ENCODE measurements around the gene BNIP3. TPM values are rescaled to one million over a fixed set of nuclear protein-coding genes. Genes with fewer than 3 reads are reported as not detected.

BNIP3 gene
- total and polyA plus RNA-seq, 2 donors (not counting 3 experiments of a cell fraction or from before 2014, with no cell fraction given): 51.4 to 53.3 TPM

DNA sequence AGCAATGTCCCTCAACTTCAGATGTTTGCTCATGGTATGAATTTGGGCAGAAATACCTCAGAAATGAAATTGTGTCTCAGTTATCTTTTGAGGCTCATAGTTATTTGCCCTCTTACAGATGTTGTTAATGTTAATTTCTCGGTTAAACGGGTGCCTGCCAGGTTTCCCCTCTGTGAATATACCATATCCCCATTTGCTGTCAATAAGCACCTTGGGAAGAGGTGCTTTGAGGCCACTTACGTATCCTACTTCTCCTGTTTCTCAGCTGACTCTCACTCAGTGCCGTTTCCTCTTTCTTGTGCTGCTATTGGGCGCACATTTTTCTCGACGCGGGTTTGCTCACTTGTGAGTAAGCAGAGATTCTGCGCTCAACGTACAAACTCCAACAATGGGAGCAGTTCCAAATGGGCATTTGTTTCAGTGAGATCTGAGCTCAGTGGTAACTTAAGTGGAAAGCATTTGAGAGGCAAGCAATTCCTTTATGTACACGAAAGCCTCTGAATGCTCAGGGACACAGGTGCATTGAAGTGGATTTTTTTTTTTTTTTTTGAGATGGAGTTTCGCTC lies 49.3 kb upstream of the BNIP3 start:
- intact Hi-C loops (cut with micrococcal nuclease): no loop called here
- no TSS peak for BruUV-seq (replicated peaks)
- no peak overlapping the region for H3K4me2 ChIP-seq (ENCODE audit: insufficient read depth, low read length)
- ChIA-PET POLR2A (no interaction called here), CTCF (interaction anchor here (1.1 to 1.7 kb wide), 2 partner anchors 8 to 145 kb away, joined by 5 read pairs; no protein-coding TSS in a partner anchor)
- dilution Hi-C loops (cut with MboI; ENCODE audit: extremely low pct_ligation_motif_present, low sequenced_read_pairs): no loop called here
- no peak overlapping the region for H3K27ac ChIP-seq (ENCODE audit: insufficient read depth, low read depth, low read length)
- peaks cover 7 to 9% of the 10 kb centered on the region in 2 experiments for H3K27me3 ChIP-seq (ENCODE audit: control insufficient read depth in 2 of 2, insufficient read depth in 2 of 2, low read length in 2 of 2)
- no peak for FAIRE-seq
- no peak for DNase-seq (ENCODE audit: low read depth, low spot score)
- no peak overlapping the region for H3K4me3 ChIP-seq (replicated peaks in 1 of 3; ENCODE audit: insufficient read depth in 1 of 3, low read depth in 1 of 3, low read length in 3 of 3)
- no peaks in the 10 kb centered on the region for H3K36me3 ChIP-seq (ENCODE audit: control insufficient read depth in 2 of 2, extremely low read depth in 1 of 2, insufficient read depth in 2 of 2, low read length in 2 of 2)
- TF ChIP-seq, protein P1, sequence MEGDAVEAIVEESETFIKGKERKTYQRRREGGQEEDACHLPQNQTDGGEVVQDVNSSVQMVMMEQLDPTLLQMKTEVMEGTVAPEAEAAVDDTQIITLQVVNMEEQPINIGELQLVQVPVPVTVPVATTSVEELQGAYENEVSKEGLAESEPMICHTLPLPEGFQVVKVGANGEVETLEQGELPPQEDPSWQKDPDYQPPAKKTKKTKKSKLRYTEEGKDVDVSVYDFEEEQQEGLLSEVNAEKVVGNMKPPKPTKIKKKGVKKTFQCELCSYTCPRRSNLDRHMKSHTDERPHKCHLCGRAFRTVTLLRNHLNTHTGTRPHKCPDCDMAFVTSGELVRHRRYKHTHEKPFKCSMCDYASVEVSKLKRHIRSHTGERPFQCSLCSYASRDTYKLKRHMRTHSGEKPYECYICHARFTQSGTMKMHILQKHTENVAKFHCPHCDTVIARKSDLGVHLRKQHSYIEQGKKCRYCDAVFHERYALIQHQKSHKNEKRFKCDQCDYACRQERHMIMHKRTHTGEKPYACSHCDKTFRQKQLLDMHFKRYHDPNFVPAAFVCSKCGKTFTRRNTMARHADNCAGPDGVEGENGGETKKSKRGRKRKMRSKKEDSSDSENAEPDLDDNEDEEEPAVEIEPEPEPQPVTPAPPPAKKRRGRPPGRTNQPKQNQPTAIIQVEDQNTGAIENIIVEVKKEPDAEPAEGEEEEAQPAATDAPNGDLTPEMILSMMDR (IDR thresholded peaks at IDR 0.05; ENCODE audit: extremely low read depth in 1 of 2, insufficient read depth in 1 of 2, low read depth in 1 of 2, low read length in 2 of 2): no peak
- TF ChIP-seq MYC (IDR thresholded peaks at IDR 0.05; ENCODE audit: low read depth, low read length) (no peak), FOS (IDR thresholded peaks at IDR 0.05; ENCODE audit: borderline replicate concordance, insufficient read depth, low read length) (no peak), EZH2 (IDR thresholded peaks at IDR 0.05; ENCODE audit: borderline replicate concordance, low read depth, low read length, severe bottlenecking) (no peak), GATA2 (IDR thresholded peaks at IDR 0.05; ENCODE audit: insufficient read depth, insufficient read length, low read depth, low read length) (no peak), POLR2AphosphoS5 (IDR thresholded peaks at IDR 0.05; ENCODE audit: insufficient read depth, low read depth, low read length) (no peak), POLR2A (IDR thresholded peaks at IDR 0.05; ENCODE audit: low read depth, low read length) (no peak), JUN (IDR thresholded peaks at IDR 0.05; ENCODE audit: borderline replicate concordance, insufficient read depth, insufficient read length, low read depth) (no peak)
- TF ChIP-seq, protein P2, sequence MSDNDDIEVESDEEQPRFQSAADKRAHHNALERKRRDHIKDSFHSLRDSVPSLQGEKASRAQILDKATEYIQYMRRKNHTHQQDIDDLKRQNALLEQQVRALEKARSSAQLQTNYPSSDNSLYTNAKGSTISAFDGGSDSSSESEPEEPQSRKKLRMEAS (IDR thresholded peaks at IDR 0.05; ENCODE audit: insufficient read depth, insufficient read length): no peak
- no peaks in the 10 kb centered on the region for H4K20me1 ChIP-seq (replicated peaks; ENCODE audit: control insufficient read depth, extremely low read depth, insufficient read depth, low read length)
- H3K9me3 ChIP-seq (replicated peaks; ENCODE audit: control insufficient read depth, insufficient read depth, low read length): no peaks in the 10 kb centered on the region
- H2AFZ ChIP-seq (ENCODE audit: low read depth, low read length): no peak overlapping the region
- no peaks in the 10 kb centered on the region for H3K4me1 ChIP-seq (ENCODE audit: control insufficient read depth, extremely low read depth, insufficient read depth, low read length)
- H3K9me1 ChIP-seq (replicated peaks; ENCODE audit: control insufficient read depth, extremely low read depth, insufficient read depth, low read length): no peaks in the 10 kb centered on the region
- no peaks in the 10 kb centered on the region for H3K79me2 ChIP-seq (ENCODE audit: control insufficient read depth, insufficient read depth, low read length)
- no peak overlapping the region for H3K9ac ChIP-seq (replicated peaks; ENCODE audit: extremely low read depth, insufficient read depth, low read length)

All from endothelial cell of umbilical vein (primary cell).